Measurements from ENCODE around the gene LPCAT1.

LPCAT1 gene

DNA sequence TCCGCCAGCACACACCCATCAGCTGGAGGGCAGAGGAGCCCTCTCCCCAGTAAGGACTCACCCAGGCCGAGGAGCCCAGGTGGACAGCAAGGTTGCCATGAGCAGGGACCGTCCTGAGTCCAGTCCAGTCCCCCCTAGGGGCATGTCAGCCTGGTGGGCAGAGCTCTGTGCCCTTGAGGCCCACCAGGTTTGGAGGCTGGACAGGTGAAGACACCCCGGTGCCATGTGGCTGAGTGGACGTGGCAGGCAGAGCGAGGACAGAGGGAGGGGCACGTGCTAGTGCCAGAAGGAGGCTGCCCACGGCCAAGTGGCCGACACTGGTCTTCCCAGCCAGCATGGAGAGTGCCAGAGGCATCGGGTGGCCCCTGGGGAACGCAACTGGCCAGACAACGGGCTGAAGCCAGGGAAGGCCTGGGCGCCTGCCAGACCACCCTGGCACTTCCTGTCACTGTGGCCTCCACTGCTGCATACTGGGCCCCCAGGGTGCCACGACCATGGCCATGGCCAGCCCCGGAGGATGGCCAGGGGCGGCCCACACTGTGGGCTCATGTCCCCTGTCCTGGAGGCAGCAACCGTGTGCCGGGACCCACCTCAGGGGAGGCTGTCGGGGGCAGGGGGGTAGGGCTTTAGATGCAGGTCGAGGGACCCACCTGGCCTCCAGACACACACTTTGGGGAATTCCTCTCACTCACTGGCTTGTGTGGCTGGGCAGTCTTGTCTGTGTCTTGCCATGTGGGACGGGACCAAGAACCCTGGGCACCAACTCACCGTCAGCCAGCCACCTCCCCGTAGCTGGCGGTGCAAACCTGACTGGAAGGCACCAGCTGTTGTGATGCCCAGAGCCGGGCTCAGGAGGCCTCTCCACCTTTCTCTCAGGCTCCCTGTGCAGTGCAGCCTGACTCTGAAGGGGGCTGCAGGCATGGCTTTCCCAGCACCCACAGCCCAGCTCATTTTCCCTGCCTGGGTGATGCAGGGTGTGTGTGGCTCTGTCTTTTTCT is 42.3 kb upstream of the LPCAT1 start:
- Histone ChIP-seq H3K36me3 (peaks cover 0 to 3% (median 0%) of the 10 kb centered on the region in 3 donors), H3K27me3 (no peaks in the 10 kb centered on the region), H3K27ac (peak overlapping the region; percentile 69 to 82), H3K9me3 (no peaks in the 10 kb centered on the region), H3K4me1 (peaks cover 0 to 46% (median 27%) of the 10 kb centered on the region in 4 donors), H3K4me3 (no peak overlapping the region)
- TF ChIP-seq, protein P1, sequence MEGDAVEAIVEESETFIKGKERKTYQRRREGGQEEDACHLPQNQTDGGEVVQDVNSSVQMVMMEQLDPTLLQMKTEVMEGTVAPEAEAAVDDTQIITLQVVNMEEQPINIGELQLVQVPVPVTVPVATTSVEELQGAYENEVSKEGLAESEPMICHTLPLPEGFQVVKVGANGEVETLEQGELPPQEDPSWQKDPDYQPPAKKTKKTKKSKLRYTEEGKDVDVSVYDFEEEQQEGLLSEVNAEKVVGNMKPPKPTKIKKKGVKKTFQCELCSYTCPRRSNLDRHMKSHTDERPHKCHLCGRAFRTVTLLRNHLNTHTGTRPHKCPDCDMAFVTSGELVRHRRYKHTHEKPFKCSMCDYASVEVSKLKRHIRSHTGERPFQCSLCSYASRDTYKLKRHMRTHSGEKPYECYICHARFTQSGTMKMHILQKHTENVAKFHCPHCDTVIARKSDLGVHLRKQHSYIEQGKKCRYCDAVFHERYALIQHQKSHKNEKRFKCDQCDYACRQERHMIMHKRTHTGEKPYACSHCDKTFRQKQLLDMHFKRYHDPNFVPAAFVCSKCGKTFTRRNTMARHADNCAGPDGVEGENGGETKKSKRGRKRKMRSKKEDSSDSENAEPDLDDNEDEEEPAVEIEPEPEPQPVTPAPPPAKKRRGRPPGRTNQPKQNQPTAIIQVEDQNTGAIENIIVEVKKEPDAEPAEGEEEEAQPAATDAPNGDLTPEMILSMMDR (IDR thresholded peaks at IDR 0.05): no peak
- intact Hi-C loops (cut with DNase I; ENCODE audit: low total_unique reads): loop anchor here (5.0 kb wide), 1 partner anchor 1304 kb away; no protein-coding TSS in a partner anchor
- peak in 1 of 2 donors; percentile 87 for DNase-seq

DNA sequence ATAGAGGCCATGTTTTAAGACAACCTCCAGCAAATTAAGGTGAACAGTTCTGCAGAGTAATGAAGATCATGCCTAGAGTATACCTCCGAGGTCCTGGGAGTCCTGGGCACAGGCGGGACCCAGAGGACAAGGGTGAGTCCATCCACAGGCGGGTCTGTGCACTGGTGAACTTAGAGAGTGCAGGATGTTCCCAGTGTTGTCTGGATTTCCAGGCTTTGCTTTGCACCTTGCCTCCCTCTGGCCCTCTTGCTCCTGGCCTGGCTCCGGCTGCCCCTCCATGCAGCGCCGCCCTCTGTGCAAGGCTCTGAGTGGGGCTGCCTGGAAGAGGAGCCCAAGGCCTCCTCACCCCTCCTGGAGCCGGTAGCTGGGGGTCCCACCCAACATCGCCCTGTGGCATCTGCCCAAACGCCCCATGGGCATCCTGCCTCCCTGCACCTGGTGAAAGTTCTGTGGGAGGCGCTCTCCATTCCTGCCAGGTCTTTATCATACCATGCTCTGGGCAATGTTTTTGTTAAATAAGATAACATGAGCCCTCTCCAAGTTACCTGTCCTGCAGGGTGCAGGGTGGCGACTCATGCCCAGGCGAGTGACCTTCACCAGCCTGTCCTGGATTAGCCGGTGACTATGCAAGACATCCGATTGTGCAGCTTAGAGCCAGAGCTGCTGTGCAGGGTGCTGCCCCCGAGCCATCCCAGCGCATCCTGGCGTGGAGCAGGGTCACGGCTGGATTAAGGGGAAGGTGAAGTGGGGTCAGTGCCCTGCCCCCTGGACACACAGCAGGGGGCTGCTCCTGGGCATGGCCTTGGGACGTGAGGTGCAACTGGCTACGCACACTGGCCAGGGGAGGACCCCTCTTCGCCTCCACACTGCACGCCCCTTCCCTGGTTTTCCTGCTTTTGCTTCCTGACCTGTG is 41.3 kb upstream of the LPCAT1 start:
- Histone ChIP-seq H3K27ac (peak overlapping the region; percentile 69 to 82), H3K27me3 (no peaks in the 10 kb centered on the region), H3K4me3 (no peak overlapping the region), H3K4me1 (peaks cover 0 to 46% (median 27%) of the 10 kb centered on the region in 4 donors), H3K36me3 (no peaks in the 10 kb centered on the region), H3K9me3 (no peaks in the 10 kb centered on the region)
- TF ChIP-seq, protein P1 (IDR thresholded peaks at IDR 0.05): no peak
- intact Hi-C loops (cut with DNase I; ENCODE audit: low total_unique reads): loop anchor here (5.0 kb wide), 1 partner anchor 1303 kb away; no protein-coding TSS in a partner anchor
- DNase-seq: no peak

DNA sequence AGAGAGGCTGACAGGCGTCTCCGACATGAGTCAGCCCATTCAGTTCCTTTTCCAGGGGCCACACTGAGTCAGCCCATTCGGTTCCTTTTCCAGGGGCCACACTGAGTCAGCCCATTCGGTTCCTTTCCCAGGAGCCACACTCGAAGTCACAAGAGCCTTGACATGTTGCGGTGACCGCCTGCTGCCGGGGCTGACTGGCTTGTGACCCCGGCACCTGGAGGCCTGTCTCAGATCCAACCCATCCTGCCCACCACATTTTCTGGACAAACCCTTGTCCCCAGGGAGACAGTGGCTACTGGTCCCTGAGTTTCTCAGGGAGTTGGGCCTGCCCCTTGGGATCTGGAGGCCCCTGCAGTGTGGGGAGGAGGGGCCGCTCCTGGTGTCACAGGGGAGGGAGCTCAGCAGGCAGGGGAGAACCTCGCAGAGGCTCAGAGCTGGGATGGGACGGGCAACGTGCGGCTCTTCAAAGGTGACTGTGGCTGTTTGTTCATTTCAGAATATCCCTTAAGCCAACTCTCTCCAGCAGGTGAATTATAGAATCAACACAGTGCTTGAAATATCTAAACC is 40.5 kb upstream of the LPCAT1 start:
- peak in 1 of 2 donors; percentile 80 for DNase-seq
- H3K27ac ChIP-seq: no peak overlapping the region
- TF ChIP-seq, protein P1 (IDR thresholded peaks at IDR 0.05): no peak
- no peak overlapping the region for H3K4me3 ChIP-seq
- H3K27me3 ChIP-seq: peaks cover 0 to 2% of the 10 kb centered on the region in 2 donors
- H3K4me1 ChIP-seq: peaks cover 0 to 46% (median 27%) of the 10 kb centered on the region in 4 donors
- intact Hi-C loops (cut with DNase I; ENCODE audit: low total_unique reads): no loop called here
- no peaks in the 10 kb centered on the region for H3K9me3 ChIP-seq
- H3K36me3 ChIP-seq: no peaks in the 10 kb centered on the region

DNA sequence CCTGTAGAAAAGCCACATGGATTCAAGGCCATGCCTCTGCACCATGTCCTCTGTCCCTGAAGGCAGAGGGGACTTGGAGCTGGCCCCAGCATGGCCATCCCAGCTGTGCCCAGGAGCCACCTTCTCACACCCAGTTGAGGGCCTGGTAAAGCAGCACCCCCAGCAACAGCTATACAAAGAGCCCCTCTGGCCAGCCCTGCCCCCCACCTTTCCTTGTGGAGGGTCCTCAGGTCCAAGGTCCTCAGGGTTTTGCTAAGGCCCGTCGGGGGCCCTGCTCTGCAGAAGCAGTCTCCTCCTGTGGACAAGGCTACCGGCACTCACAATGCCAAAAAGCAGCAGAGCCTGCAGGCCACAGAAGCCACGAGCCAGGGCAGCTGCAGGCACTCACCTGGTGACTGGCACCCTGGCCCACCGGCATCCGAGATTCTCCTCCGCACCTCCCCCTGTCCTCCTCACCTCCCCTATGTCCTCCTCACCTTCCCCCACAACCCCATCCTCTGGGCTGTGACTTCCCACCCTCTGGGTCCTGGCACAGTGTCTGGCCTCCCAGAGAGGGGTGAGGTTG is 39.9 kb upstream of the LPCAT1 start:
- Histone ChIP-seq H3K9me3 (no peaks in the 10 kb centered on the region), H3K36me3 (no peaks in the 10 kb centered on the region), H3K4me3 (no peak overlapping the region), H3K27me3 (peaks cover 0 to 2% of the 10 kb centered on the region in 2 donors), H3K27ac (no peak overlapping the region), H3K4me1 (peaks cover 0 to 45% (median 27%) of the 10 kb centered on the region in 4 donors)
- DNase-seq: peak in 1 of 2 donors; percentile 57
- TF ChIP-seq, protein P1 (IDR thresholded peaks at IDR 0.05): no peak
- intact Hi-C loops (cut with DNase I; ENCODE audit: low total_unique reads): no loop called here

DNA sequence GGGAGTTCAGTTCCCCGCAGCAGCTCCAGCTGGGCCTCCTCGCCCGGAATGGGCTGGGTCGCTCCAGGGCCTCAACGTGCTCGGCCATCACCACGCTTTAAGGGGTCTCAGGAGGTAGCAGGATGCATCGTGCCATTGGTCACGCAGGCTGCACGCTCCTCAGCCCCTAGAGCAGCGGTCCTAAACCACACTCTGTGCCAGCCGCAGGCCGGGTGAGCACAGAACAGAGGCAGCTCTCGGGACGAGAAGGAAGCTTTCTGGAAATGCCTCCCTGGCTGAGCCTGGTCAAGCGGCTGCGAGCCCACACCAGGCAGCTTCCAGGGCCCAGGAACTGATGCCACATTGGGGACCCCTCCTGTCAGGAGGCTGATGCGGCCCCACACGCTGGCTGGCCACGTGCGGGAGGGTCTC is 39.3 kb upstream of the LPCAT1 start:
- TF ChIP-seq, protein P1 (IDR thresholded peaks at IDR 0.05): no peak
- Histone ChIP-seq H3K4me3 (no peak overlapping the region), H3K36me3 (no peaks in the 10 kb centered on the region), H3K27ac (no peak overlapping the region), H3K4me1 (peaks cover 0 to 38% (median 21%) of the 10 kb centered on the region in 4 donors), H3K27me3 (peaks cover 0 to 2% of the 10 kb centered on the region in 2 donors), H3K9me3 (no peaks in the 10 kb centered on the region)
- DNase-seq: peak in 1 of 2 donors; percentile 56
- intact Hi-C loops (cut with DNase I; ENCODE audit: low total_unique reads): no loop called here

All from tibial artery (tissue), 4 donors.